Psoas muscle (tissue), 8 donors: ENCODE data around the gene CAPN1. TPM values are rescaled to one million over a fixed set of nuclear protein-coding genes. Genes with fewer than 3 reads are reported as not detected.
"Not testable (repeated sequence)": the region's sequence is repeated elsewhere in the genome, so short reads cannot be mapped to it uniquely, and the experiment has no call there.

ENCODE experiments used
- ATAC-seq, 4 donors: fragments of 200-7000 bp; cut with Tn5 transposase; one replicate each; pipeline ENCODE4 v1.9.1; 2020; ENCODE audit warnings: moderate library complexity in 3 of 4, mild to moderate bottlenecking in 2 of 4
- DNase-seq, 2 donors: peaks; one replicate each; pipeline ENCODE4 v3.0.0-alpha.2; 2020
- H3K27ac ChIP-seq: fragments of 200-600 bp; one replicate; pipeline ENCODE4 v1.8.0; 2022
- H3K27me3 ChIP-seq, 3 donors: fragments of 200-600 bp in 1 of 3; one replicate each; pipeline versions ENCODE4 v1.6.1 to v1.8.0; 2013 to 2022; ENCODE audit warnings: low read length in 2 of 3, mild to moderate bottlenecking in 2 of 3, moderate library complexity in 1 of 3; ENCODE audit not compliant: insufficient read depth in 3 of 3
- H3K36me3 ChIP-seq, 2 donors: fragments of 200-600 bp in 1 of 2; one replicate each; pipeline versions ENCODE4 v1.6.1 to v1.8.0; 2013 to 2022; ENCODE audit warnings: low read depth in 1 of 2, mild to moderate bottlenecking in 1 of 2, moderate library complexity in 1 of 2; ENCODE audit not compliant: insufficient read depth in 1 of 2
- H3K4me1 ChIP-seq: fragments of 200-600 bp; one replicate; pipeline ENCODE4 v1.8.0; 2022
- H3K4me3 ChIP-seq: fragments of 200-600 bp; one replicate; pipeline ENCODE4 v1.8.0; 2022; ENCODE audit warnings: mild to moderate bottlenecking
- H3K9me3 ChIP-seq: fragments of 200-600 bp; one replicate; pipeline ENCODE4 v1.8.0; 2022
- WGBS, 3 donors: extraction: QIAGEN DNeasy Blood & Tissue Kit; methylation state at CpG; one replicate each; pipeline versions ENCODE4 v1.1.6 to v1.1.7; 2013; 5-methylcytosine and 5-hydroxymethylcytosine counted together
- intact Hi-C, 2 donors: fragments of 100-400 bp; cut with DNase I; formaldehyde crosslinking; loops; one replicate each; pipeline versions ENCODE4 v1.11.0 to v1.14.2; 2022
- polyA plus RNA-seq, 3 donors: library from polyadenylated mRNA; stranded (reverse); fragments of 200-250 nt; gene quantifications; one replicate each; pipeline ENCODE4 v1.2.3, GENCODE V29; 2013
- total RNA-seq, 4 donors: library from RNA; stranded (reverse); fragmentation: NEBNext Ultra II Directional in 2 of 4; extraction: Animal tissue kit (Norgen Biotek cat#: 25700) in 2 of 4; gene quantifications; one replicate each; pipeline versions ENCODE4 v1.2.1 to v1.2.4, GENCODE V29; 2021 to 2023
- TF ChIP-seq, protein P1 (sequence below): fragments of 200-600 bp; IDR thresholded peaks from one replicate; pipeline ENCODE4 v1.8.0; 2022; ENCODE audit warnings: antibody characterized with exemption
- donor health status: healthy with polysubstance abuse.
- donor health status: DM: no; HTN: no; CAD: no; lungs with moderate emphysema.
- donor health status: Bipolar disorder and iron deficiency.
- donor health status: healthy.
- donor health status: DM: yes; HTN: yes; CAD: no.
- donor health status: DM: no; HTN: no; CAD: no.
- donor health status: DM: no; HTN: no; CAD: no.
- donor health status: DM: yes; HTN: yes; CAD: no.

CAPN1 gene
- total and polyA plus RNA-seq, 7 donors, result 65.7 to 105 (median 83.2) TPM

GRCh38 chr11:65246506-65246905, 64.8 kb downstream of the CAPN1 start:
- DNase-seq (no peak), ATAC-seq (no peak)
- intact Hi-C loops, result no loop called here
- no peaks in the 10 kb centered on the region for H3K36me3 ChIP-seq
- TF ChIP-seq, protein P1, sequence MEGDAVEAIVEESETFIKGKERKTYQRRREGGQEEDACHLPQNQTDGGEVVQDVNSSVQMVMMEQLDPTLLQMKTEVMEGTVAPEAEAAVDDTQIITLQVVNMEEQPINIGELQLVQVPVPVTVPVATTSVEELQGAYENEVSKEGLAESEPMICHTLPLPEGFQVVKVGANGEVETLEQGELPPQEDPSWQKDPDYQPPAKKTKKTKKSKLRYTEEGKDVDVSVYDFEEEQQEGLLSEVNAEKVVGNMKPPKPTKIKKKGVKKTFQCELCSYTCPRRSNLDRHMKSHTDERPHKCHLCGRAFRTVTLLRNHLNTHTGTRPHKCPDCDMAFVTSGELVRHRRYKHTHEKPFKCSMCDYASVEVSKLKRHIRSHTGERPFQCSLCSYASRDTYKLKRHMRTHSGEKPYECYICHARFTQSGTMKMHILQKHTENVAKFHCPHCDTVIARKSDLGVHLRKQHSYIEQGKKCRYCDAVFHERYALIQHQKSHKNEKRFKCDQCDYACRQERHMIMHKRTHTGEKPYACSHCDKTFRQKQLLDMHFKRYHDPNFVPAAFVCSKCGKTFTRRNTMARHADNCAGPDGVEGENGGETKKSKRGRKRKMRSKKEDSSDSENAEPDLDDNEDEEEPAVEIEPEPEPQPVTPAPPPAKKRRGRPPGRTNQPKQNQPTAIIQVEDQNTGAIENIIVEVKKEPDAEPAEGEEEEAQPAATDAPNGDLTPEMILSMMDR, result no peak
- H3K4me1 ChIP-seq, result no peaks in the 10 kb centered on the region
- H3K4me3 ChIP-seq, result no peak overlapping the region
- H3K27me3 ChIP-seq, result no peaks in the 10 kb centered on the region
- 81 to 87% (median 83%) methylated on average over 5 of the region's 5 CpGs for WGBS, 3 donors
- no peaks in the 10 kb centered on the region for H3K9me3 ChIP-seq
- no peak overlapping the region for H3K27ac ChIP-seq

DNA sequence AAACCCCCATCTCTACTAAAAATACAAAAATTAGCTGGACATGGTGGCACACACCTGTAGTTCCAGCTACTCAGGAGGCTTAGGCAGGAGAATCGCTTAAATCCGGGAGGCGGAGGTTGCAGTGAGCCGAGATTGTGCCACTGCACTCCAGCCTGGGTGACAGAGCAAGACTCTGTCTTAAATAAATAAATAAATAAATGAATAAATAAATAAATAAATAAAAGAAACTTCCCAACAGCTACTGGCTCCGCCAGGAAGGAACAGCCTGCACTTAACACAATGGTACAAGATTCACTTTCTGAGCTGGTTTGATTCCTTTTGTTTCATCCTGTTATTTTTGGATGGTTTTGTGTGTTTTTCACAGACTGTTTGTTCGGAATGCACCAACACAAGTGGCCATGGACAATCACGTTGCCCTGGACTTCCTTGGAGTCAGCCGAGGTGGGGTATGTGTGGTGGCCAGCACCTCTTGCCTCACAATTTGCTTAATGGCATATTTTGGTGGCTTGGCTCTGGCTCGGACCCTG, 66.5 kb downstream of the CAPN1 start:
- H3K27ac ChIP-seq, DNase-seq, H3K4me3 ChIP-seq, H3K9me3 ChIP-seq, H3K4me1 ChIP-seq, H3K27me3 ChIP-seq, intact Hi-C loops, H3K36me3 ChIP-seq, ATAC-seq: not testable (repeated sequence)
- 69 to 84% (median 71%) methylated on average over 9 of the region's 9 CpGs for WGBS, 3 donors

DNA sequence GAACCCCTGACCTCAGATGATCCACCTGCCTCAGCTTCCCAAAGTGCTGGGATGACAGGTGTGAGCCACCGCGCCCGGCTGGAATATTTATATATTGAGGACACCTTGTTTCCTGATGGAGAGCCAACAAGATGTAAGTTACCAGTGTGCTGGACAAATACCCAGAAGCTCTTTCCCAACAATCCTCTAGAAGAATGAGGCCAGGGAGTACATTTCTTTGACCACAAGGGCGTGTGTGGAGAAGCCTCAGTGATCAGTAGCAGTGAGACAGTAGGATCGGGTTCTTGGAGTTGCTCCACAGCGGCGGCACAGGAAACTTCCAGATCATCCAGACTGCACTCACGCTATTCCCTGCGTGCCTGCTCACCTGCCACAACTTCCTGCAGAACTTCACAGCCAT, 69.7 kb downstream of the CAPN1 start:
- 69 to 81% (median 70%) methylated on average over 9 of the region's 9 CpGs for WGBS, 3 donors
- DNase-seq (no peak), ATAC-seq (no peak)
- Histone ChIP-seq H3K27ac (no peak overlapping the region), H3K4me3 (no peak overlapping the region), H3K36me3 (no peaks in the 10 kb centered on the region), H3K4me1 (no peaks in the 10 kb centered on the region), H3K27me3 (no peaks in the 10 kb centered on the region), H3K9me3 (no peaks in the 10 kb centered on the region)
- intact Hi-C loops, result no loop called here
- TF ChIP-seq, protein P1, result no peak

GRCh38 chr11:65254724-65255123, 73.0 kb downstream of the CAPN1 start:
- ATAC-seq (no peak), DNase-seq (no peak)
- no peak overlapping the region for H3K4me3 ChIP-seq
- H3K4me1 ChIP-seq, result no peaks in the 10 kb centered on the region
- H3K36me3 ChIP-seq, result no peaks in the 10 kb centered on the region
- H3K9me3 ChIP-seq, result no peaks in the 10 kb centered on the region
- no peak overlapping the region for H3K27ac ChIP-seq
- intact Hi-C loops, result no loop called here
- 80 to 83% (median 81%) methylated on average over 6 of the region's 6 CpGs for whole genome bisulfite sequencing, 3 donors
- H3K27me3 ChIP-seq, result no peaks in the 10 kb centered on the region
- TF ChIP-seq, protein P1, result no peak

- Histone ChIP-seq H3K36me3 (no peaks in the 10 kb centered on the region), H3K4me3 (no peak overlapping the region), H3K27ac (no peak overlapping the region), H3K4me1 (peaks cover 6% of the 10 kb centered on the region), H3K27me3 (no peaks in the 10 kb centered on the region), H3K9me3 (no peaks in the 10 kb centered on the region)
- ATAC-seq (no peak), DNase-seq (no peak)
- intact Hi-C loops, result no loop called here
- WGBS, 3 donors, result 75 to 79% (median 75%) methylated on average over 5 of the region's 5 CpGs
- TF ChIP-seq, protein P1, result no peak
Observed at GRCh38 chr11:65258988-65259387, 77.3 kb downstream of the CAPN1 start.
